Measurements from ENCODE around the gene NMT1. TPM values are rescaled to one million over a fixed set of nuclear protein-coding genes. Genes with fewer than 3 reads are reported as not detected.

Gene NMT1
- total RNA-seq, 3 donors from 2014 or later (not counting 1 experiment from before 2014, with no cell fraction given) = 56.6 to 94.7 (median 77.6) TPM

DNA sequence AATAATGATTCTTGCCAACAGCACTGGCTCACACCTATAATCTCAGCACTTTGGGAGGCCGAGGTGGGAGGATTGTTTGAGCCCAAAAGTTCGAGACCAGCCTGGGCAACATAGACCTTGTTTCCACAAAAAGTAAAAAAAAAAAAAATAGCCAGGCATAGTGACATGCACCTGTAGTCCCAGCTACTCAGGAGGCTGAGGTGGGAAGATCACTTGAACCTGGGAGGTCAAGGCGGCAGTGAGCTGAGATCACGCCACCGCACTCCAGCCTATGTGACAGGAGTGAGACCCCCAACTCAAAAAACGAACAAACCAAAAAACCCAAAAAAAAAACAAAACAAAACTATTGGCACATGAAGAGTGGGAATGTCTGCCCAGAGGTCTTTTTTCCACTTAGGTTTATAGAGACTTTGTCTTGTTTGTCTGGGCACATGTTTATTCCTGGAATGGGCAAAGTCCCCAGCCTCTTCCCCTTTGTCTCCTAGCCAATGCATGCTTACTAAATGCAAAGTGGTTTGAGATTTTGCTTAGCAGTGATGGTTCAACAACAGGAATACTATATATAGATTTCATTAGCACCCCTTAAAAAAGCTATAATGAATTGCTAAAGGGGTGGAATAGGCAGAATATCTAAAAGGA lies 25.9 kb downstream of the NMT1 start:
- no peaks in the 10 kb centered on the region for H3K36me3 Mint-ChIP-seq
- 96% methylated on average over 3 of the region's 6 CpGs for WGBS (ENCODE audit: insufficient coverage)
- peaks cover 77% of the 10 kb centered on the region for H3K36me3 ChIP-seq (ENCODE audit: control insufficient read depth, insufficient read depth, low read length)
- H3K27me3 Mint-ChIP-seq (ENCODE audit: low read depth in 2 of 2) = no peaks in the 10 kb centered on the region
- H3K9me3 Mint-ChIP-seq = no peaks in the 10 kb centered on the region
- no peak overlapping the region for H3K27ac Mint-ChIP-seq
- H3K27me3 ChIP-seq (ENCODE audit: control insufficient read depth, insufficient read depth, low read length) = no peaks in the 10 kb centered on the region
- H3K4me3 ChIP-seq (ENCODE audit: low read length) = no peak overlapping the region
- no peaks in the 10 kb centered on the region for H3K9me3 ChIP-seq (ENCODE audit: control insufficient read depth, insufficient read depth, low read length)
- H3K4me1 Mint-ChIP-seq = no peaks in the 10 kb centered on the region
- no peak overlapping the region for H3K4me3 Mint-ChIP-seq
- H3K27ac ChIP-seq (ENCODE audit: low read length) = no peak overlapping the region
- no peak for DNase-seq
- TF ChIP-seq, protein P1, sequence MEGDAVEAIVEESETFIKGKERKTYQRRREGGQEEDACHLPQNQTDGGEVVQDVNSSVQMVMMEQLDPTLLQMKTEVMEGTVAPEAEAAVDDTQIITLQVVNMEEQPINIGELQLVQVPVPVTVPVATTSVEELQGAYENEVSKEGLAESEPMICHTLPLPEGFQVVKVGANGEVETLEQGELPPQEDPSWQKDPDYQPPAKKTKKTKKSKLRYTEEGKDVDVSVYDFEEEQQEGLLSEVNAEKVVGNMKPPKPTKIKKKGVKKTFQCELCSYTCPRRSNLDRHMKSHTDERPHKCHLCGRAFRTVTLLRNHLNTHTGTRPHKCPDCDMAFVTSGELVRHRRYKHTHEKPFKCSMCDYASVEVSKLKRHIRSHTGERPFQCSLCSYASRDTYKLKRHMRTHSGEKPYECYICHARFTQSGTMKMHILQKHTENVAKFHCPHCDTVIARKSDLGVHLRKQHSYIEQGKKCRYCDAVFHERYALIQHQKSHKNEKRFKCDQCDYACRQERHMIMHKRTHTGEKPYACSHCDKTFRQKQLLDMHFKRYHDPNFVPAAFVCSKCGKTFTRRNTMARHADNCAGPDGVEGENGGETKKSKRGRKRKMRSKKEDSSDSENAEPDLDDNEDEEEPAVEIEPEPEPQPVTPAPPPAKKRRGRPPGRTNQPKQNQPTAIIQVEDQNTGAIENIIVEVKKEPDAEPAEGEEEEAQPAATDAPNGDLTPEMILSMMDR (IDR thresholded peaks at IDR 0.05) = no peak
- intact Hi-C loops (cut with micrococcal nuclease) = no loop called here
- ATAC-seq = no peak
- no peaks in the 10 kb centered on the region for H3K4me1 ChIP-seq (ENCODE audit: control insufficient read depth, insufficient read depth, low read length)

DNA sequence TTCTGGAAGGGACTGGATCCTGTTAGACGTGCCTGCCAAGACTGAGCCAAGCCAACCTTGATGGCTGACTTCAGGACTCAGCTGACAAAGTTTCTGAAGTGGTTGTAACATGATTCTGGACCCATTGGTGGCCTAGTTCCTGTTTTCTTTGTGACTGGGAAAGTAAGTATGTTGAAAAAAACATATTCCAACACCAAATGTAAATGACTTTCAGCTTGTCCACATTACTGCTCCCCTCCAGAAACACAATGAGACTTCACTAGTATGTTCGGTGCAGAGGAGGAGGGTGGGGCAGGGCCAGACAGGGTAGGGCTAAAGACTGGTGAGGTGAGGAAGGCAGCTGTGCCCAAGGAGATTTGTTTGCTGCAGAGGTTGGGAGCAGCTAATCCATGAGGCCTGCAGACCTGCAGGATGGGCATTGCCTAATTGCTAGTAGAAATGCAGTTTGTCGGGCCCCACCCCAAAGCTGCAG lies 26.4 kb downstream of the NMT1 start:
- peaks cover 76% of the 10 kb centered on the region for H3K36me3 ChIP-seq (ENCODE audit: control insufficient read depth, insufficient read depth, low read length)
- TF ChIP-seq, protein P1 (IDR thresholded peaks at IDR 0.05) = no peak
- no peaks in the 10 kb centered on the region for H3K4me1 ChIP-seq (ENCODE audit: control insufficient read depth, insufficient read depth, low read length)
- intact Hi-C loops (cut with micrococcal nuclease) = no loop called here
- H3K27ac ChIP-seq (ENCODE audit: low read length) = no peak overlapping the region
- DNase-seq = no peak
- Mint-ChIP-seq H3K9me3 (no peaks in the 10 kb centered on the region), H3K27ac (no peak overlapping the region), H3K36me3 (no peaks in the 10 kb centered on the region), H3K27me3 (ENCODE audit: low read depth in 2 of 2) (no peaks in the 10 kb centered on the region), H3K4me1 (no peaks in the 10 kb centered on the region), H3K4me3 (no peak overlapping the region)
- 89% methylated on average over 3 of the region's 3 CpGs for WGBS (ENCODE audit: insufficient coverage)
- H3K9me3 ChIP-seq (ENCODE audit: control insufficient read depth, insufficient read depth, low read length) = no peaks in the 10 kb centered on the region
- H3K4me3 ChIP-seq (ENCODE audit: low read length) = no peak overlapping the region
- no peaks in the 10 kb centered on the region for H3K27me3 ChIP-seq (ENCODE audit: control insufficient read depth, insufficient read depth, low read length)
- no peak for ATAC-seq

DNA sequence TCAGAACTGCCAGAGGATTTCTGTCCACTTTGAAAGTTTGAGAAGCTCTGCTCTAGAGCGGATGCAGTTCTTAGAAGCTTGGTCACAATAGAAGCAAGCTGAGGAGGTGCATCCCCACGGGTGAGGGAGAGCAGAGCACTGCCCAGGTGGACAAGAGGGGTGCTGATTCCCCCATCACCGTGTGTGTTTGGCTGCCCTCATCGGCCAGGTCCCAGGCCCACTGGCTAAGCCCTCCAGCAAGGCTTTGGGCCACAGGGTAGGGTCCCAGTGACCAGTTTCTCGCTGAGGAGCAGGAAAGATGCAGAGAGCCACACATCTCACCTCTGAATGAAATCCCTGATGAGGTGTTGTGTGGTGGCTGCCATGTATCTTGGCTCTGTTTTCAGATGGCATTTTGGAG lies 26.9 kb downstream of the NMT1 start:
- H3K9me3 ChIP-seq (ENCODE audit: control insufficient read depth, insufficient read depth, low read length) = no peaks in the 10 kb centered on the region
- DNase-seq (no peak), ATAC-seq (no peak)
- H3K4me1 ChIP-seq (ENCODE audit: control insufficient read depth, insufficient read depth, low read length) = no peaks in the 10 kb centered on the region
- WGBS (ENCODE audit: insufficient coverage) = 93% methylated on average over 5 of the region's 5 CpGs
- Mint-ChIP-seq H3K36me3 (no peaks in the 10 kb centered on the region), H3K9me3 (no peaks in the 10 kb centered on the region), H3K4me1 (no peaks in the 10 kb centered on the region), H3K27me3 (ENCODE audit: low read depth in 2 of 2) (no peaks in the 10 kb centered on the region), H3K4me3 (no peak overlapping the region), H3K27ac (no peak overlapping the region)
- intact Hi-C loops (cut with micrococcal nuclease) = no loop called here
- TF ChIP-seq, protein P1 (IDR thresholded peaks at IDR 0.05) = no peak
- no peak overlapping the region for H3K4me3 ChIP-seq (ENCODE audit: low read length)
- no peak overlapping the region for H3K27ac ChIP-seq (ENCODE audit: low read length)
- peaks cover 78% of the 10 kb centered on the region for H3K36me3 ChIP-seq (ENCODE audit: control insufficient read depth, insufficient read depth, low read length)
- no peaks in the 10 kb centered on the region for H3K27me3 ChIP-seq (ENCODE audit: control insufficient read depth, insufficient read depth, low read length)

DNA sequence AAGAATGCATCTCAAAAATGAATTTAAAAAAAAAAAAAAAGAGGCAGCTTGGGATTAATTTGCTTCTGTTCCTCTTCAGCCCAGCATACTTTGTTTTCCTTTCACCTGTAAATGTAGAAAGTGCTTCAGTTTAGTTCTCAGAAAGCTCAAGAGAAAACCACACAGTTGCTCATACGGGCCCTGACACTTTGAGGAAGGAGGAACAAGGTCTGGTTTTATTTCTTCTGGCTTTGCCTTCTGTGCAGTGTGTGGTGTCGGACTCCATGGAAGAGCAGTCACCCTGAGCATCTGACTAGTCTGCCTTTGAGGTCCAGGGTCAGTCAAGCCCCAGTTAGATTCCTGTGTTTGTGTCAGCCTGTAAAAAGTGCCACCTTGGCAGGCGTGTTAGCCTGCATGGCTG lies 27.6 kb downstream of the NMT1 start:
- H3K27me3 Mint-ChIP-seq (ENCODE audit: low read depth in 2 of 2) = no peaks in the 10 kb centered on the region
- TF ChIP-seq, protein P1 (IDR thresholded peaks at IDR 0.05) = no peak
- Histone ChIP-seq H3K36me3 (ENCODE audit: control insufficient read depth, insufficient read depth, low read length) (peaks cover 80% of the 10 kb centered on the region), H3K9me3 (ENCODE audit: control insufficient read depth, insufficient read depth, low read length) (no peaks in the 10 kb centered on the region), H3K27me3 (ENCODE audit: control insufficient read depth, insufficient read depth, low read length) (no peaks in the 10 kb centered on the region), H3K4me3 (ENCODE audit: low read length) (no peak overlapping the region), H3K4me1 (ENCODE audit: control insufficient read depth, insufficient read depth, low read length) (no peaks in the 10 kb centered on the region), H3K27ac (ENCODE audit: low read length) (no peak overlapping the region)
- H3K36me3 Mint-ChIP-seq = no peaks in the 10 kb centered on the region
- intact Hi-C loops (cut with micrococcal nuclease) = no loop called here
- H3K27ac Mint-ChIP-seq = no peak overlapping the region
- no peaks in the 10 kb centered on the region for H3K9me3 Mint-ChIP-seq
- DNase-seq (no peak), ATAC-seq (no peak)
- no peaks in the 10 kb centered on the region for H3K4me1 Mint-ChIP-seq
- no peak overlapping the region for H3K4me3 Mint-ChIP-seq
- 64% methylated on average over 3 of the region's 3 CpGs for WGBS (ENCODE audit: insufficient coverage)

All from natural killer cell (primary cell).